CD4-positive, alpha-beta T cell treated with Interferon gamma for 1 hour (primary cell): ENCODE data around the gene MRGPRD.
"Not testable (repeated sequence)": the region's sequence is repeated elsewhere in the genome, so short reads cannot be mapped to it uniquely, and the experiment has no call there.

ENCODE experiments used
- DNase-seq: peaks from one replicate; pipeline ENCODE4 v3.0.0-alpha.2; 2020

The MRGPRD gene

DNA sequence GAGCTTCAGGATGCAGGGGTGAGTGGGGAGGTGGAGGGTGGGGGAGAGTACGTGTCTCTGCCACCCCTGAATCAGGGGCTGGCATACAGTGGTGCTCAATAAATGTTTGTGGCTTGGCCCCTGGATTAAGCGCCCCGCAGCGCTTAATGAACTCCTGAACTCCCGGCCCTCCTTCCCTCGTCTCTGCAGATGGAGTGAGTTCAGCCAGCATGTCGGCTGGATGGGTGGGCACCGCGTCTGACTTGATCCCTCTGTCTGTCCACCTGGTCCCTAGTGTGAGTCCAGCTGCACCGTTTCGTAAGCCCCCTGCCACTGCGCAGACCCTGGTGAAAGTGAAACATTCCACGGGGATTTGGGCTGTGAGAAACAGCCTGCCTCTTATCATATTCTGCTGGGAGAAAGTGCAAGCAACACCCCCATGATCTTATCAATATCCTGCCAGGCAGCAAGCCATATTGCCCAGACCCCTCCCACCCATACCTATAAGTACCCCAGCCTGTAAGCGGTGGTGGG, 12.0 kb upstream of the MRGPRD start:
- no peak for DNase-seq

DNA sequence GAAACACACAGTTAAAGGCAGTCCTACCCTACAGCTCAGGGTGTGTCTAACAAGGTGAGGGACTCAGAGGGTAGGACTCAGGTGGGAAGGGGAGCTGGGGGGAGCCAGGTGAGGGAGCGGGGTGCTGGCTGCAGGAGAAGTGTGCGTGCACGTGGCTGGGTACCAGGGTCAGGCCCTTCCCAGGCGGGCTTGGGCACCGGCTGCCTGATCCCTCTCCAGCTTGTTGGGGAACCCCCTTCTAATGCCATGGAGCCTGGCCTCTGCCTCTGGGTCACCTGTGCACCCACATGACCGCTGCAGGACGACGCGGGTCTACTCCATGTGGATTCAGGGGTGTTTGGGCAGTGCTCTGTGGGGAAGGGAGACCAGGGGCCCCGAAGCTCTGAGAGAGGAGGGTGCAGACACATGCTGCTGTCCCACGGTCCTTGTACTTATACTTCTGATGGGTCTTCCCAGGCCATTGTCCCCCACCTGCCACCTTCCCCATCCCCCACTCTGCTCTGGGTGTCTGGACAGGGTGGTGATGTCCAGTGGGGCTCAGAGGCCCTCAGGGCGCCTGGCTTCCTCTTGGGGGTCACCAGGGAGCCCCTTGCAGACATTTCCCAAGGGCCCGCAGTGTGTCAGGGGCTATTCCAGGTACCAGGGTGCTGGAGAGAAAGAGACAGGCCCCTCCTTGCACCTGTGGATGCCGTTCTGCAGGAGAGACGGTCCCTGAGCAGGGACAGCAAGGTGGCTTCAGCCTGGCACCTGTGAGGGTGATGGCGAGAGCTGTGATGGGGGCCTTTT, 10.4 kb upstream of the MRGPRD start:
- no peak for DNase-seq

- no peak for DNase-seq
These were observed 9.3 kb upstream of the MRGPRD start for GRCh38 chr11:68989936-68990606.

DNA sequence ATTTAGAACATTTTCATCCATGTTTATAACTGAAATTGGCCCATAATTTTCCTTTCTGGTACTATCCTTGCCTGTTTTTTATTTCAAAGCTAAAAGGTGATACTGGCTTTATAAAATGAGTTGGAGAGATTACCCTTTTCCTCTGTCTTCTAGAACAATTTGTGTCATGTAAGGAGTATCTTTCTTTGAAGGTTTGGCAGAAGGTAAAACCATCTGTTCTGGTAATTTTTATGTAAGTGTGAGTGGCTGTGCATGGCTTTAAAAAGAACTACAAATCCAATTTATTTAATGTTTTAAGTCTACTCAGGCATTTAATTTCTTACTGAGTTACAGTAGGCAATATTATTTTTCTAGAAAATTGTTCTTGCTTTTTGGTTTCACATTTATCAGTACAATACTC, 7.7 kb upstream of the MRGPRD start:
- DNase-seq, result no peak

GRCh38 chr11:68987211-68987610, 6.4 kb upstream of the MRGPRD start:
- DNase-seq, result no peak

DNA sequence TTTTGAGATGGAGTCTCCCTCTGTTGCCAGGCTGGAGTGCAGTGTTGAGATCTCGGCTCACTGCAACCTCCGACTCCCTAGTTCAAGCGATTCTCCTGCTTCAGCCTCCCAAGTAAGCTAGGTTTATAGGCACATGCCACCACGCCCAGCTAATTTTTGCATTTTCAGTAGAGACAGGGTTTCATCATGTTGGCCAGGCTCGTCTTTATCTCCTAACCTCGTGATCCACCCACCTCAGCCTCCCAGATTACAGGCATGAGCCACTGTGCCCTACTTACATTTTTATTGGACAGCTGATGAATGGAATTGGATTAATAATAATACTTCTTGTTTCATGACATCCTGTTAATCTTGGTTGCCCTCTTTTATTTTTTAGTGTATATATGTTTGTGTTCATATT, 3.0 kb upstream of the MRGPRD start:
- no peak for DNase-seq

DNA sequence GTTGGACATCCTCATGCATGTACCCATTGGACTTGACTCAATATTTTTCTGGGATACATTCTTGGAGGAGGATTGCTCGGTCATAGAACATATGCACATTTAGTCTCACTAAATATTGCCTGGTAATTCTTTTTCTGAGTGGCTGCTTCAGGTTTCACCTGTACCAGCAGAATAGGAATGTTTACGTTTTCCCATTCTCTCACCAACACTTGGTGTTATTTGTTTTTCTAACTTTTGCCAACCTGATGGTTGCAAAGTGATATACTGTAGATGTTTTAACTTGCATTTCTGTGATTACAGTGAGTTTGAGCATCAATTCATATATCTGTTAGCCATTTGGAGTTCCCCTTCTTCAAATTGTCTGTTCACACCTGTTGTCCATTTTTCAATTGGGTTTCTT, 1.3 kb upstream of the MRGPRD start:
- no peak for DNase-seq

GRCh38 chr11:68979931-68980775, 633 bp downstream of the MRGPRD start:
- no peak for DNase-seq

GRCh38 chr11:68978931-68979594, 1.7 kb downstream of the MRGPRD start:
- no peak for DNase-seq

- no peak for DNase-seq
These were observed 2.2 kb downstream of the MRGPRD start for GRCh38 chr11:68978626-68978930.

DNA sequence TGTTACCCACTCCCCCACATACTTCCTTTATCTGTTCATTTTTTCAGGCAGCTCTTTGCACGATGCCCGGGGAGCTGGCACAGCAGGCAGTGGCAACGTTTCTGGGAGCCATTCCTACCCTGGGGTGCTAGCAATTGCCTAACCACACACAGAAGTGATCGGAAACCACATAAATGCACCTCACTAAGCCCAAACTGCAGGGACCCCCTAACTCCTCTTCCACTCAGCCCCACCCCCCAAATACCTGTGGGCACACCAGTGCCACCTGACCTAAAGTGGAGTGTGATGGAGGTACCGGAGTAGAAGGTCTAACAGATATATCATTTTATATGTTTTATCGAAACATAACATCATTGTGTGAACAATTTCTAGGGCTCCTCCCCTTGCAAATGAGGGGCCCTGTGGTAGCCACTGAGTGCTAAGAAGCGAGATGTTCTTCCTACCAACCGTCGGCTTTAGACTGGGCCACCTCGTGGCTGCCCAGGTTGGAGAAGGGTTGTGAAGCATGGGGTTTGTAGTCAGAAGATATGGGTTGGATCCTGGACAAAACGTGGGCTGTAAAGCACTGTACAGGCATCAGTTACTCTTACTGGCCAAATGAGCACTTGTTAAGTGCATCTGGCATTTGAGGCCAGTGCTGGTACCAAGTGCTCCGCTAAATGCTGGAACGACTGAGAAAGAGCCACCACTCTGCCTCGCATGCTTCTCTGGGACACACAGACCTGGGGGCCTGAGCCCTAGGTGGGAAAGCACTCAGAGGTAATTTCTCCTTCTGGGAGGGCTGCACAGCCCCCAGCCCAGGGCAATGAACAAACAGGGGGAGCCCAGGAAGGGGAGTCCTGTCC, 2.8 kb downstream of the MRGPRD start:
- no peak for DNase-seq

DNA sequence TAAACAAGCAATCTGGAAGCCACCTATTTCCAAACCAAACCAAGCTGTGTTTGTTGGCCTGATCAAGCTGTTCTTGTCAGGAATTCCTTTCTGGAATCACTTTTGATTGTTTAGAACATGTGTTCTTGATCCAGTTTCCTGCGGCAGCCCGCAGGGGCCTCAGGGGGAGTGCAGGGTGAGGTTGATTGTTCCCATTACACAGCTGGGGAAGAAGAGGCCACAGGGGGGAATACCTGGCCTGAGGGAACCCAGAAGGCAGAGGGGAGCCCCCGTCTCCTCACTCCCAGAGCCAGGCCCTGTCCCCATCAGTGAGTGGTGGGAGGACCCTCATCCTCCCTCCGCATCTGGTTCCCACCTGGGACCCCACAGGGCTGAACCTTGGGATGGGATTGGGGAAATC, 4.2 kb downstream of the MRGPRD start:
- DNase-seq, result no peak

DNA sequence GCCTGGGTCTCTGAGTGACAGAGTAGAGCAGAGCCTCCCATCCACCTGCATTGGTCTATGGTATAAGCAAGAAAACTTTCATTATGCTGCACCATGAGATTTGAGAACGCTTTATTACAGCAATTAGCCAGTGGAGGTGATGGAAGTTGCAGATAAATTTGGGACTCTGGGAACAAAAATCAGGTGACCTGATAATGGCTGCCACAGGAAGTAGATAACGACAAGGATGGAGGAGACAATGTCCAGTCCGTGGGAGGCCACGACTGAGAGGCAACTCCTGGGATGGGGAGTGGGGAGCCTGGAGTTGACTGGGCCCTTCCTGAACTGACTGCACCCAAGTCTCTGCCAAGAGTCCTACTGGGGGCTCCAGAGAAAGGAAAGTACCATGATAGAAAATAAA, 4.7 kb downstream of the MRGPRD start:
- DNase-seq, result no peak

DNA sequence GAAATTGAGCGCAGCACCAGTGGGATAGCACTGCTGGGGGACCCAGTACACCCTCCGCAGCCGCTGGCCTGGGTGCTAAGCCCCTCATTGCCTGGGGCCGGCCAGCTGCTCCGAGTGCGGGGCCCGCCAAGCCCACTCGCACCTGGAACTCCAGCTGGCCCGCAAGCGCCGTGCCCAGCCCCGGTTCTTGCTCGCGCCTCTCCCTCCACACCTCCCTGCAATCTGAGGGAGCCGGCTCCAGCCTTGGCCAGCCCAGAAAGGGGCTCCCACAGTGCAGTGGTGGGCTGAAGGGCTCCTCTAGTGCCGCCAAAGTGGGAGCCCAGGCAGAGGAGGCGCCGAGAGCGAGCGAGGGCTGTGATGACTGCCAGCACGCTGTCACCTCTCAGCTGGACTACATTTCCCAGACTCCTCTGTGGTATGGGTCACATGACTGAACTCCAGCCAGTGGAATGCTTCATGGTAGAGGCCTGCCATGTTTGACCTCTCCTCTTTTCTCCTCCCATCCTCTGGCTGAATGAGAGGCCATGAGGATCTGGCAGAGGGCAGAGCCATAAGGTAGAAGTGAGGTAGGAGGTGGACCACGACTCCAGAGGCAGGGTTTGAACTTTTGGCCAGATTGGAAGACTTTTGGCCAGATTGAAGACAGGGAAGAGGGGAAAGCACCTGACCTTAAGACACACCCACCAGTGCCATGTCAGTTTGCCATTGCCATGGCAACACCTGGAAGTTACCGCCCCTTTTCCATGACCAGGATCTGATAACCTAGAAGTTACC, 6.2 kb downstream of the MRGPRD start:
- DNase-seq, result peak; percentile 16

DNA sequence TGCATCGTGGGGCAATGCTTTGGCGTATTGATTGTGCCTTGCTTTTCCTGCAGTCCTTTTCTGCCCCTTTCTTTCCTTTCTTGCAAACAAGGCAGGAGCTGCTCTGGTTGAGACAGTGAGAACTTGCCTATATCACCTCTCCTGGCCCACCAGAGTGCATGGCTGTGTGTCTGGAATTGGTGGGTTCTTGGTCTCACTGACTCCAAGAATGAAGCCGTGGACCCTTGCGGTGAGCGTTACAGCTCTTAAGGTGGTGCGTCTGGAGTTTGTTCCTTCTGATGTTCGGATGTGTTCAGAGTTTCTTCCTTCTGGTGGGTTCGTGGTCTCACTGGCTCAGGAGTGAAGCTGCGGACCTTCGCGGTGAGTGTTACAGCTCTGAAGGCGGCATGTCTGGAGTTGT, 7.1 kb downstream of the MRGPRD start:
- DNase-seq, result not testable (repeated sequence)

DNA sequence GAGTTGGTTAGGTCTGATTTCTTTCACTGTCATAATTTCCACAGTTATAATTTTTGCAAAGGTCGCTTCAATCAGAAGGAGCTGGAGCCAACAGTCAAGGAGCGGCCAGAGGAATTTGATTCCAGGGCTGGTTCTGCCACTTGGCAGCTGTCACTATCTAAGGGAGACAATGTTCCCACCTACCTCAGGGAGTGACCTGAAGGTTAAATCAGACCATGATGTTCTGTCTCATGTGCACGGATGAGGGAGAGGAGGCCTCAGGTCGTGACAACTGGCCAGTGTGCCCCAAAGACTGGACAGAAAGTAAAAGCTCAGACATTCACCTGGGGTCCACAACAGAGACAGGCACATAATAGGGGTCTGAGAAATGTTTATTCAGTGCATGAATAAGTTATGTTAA, 7.6 kb downstream of the MRGPRD start:
- no peak for DNase-seq

DNA sequence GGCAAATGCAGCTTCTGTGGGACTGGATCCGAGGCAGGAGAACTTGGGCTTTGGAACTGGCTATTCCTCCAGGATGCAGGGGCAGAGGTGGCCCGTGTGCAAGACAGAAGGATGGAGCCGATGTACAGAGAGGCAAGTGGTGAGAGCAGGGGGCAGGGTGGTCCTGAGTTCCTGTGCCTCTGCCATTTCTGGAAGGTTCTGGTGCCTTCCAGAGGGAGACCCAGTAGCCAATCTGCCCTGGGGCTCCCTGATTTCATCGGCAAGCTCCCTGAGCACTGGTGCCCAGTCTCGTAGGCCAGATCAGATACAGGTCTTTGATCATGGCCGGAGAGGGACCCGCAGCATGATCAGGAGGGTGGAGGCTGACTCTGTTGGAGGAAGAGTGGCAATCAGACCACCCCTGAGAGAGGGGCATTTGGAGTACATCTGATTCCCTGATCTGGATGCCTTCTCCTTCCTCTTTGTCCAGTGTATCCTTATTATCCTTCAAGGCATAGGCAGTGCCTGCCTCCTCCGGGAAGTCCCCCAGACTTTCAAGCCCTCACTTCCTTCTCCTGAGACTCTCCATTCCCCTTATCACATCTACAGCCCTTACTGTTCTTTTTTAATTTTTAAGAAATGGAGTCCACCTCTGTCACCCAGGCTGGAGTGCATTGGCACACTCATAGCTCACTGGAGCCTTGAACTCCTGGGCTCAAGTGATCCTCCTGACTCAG, 9.7 kb downstream of the MRGPRD start:
- no peak for DNase-seq

DNA sequence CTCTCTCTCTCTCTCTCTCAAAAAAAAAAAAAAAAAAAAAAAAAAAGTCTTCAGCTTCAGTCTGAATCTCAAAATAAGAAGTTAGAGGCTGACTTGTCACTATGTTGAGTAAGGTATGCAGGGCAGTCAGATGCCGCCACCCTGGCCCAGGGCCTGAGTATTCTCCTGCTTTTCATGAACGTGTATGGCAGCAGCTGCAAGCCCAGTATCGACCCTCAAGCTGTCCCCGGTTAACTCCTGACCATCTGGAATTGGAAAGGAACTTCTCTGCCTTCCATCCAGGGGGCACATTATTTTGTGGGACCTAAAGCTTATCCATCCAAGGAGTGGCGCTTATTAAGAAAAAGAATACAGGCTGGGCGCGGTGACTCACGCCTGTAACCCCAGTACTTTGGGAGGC, 11.4 kb downstream of the MRGPRD start:
- no peak for DNase-seq

GRCh38 chr11:68968306-68969250, 12.2 kb downstream of the MRGPRD start:
- no peak for DNase-seq
